ENCODE results near the gene EHBP1L1.

The EHBP1L1 gene

DNA sequence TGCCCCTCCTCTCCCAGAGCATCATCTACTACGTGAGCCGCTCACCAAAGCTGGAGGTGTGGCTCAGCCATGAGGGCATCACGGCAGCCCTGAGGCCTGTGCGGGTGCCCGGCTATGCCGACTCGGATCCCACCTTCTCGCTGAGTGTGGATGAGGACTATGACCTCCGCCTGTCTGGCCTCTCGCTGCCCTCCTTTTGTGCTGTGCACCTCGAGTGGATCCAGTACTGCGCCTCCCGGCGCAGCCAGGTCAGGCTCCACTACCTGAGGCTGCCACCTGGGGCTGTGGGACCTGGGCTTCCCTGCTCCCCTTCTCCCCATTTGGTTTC lies 58.2 kb downstream of the EHBP1L1 start:
- H3K27me3 ChIP-seq, result no peaks in the 10 kb centered on the region
- H3K36me3 ChIP-seq, result peaks cover 77% of the 10 kb centered on the region
- peaks cover 16 to 18% of the 10 kb centered on the region in 2 experiments for H3K4me1 ChIP-seq (ENCODE audit: control insufficient read depth in 1 of 2, insufficient read depth in 1 of 2, low read depth in 1 of 2, low read length in 1 of 2)
- H3K9me3 ChIP-seq, result no peaks in the 10 kb centered on the region
- TF ChIP-seq, protein P1, sequence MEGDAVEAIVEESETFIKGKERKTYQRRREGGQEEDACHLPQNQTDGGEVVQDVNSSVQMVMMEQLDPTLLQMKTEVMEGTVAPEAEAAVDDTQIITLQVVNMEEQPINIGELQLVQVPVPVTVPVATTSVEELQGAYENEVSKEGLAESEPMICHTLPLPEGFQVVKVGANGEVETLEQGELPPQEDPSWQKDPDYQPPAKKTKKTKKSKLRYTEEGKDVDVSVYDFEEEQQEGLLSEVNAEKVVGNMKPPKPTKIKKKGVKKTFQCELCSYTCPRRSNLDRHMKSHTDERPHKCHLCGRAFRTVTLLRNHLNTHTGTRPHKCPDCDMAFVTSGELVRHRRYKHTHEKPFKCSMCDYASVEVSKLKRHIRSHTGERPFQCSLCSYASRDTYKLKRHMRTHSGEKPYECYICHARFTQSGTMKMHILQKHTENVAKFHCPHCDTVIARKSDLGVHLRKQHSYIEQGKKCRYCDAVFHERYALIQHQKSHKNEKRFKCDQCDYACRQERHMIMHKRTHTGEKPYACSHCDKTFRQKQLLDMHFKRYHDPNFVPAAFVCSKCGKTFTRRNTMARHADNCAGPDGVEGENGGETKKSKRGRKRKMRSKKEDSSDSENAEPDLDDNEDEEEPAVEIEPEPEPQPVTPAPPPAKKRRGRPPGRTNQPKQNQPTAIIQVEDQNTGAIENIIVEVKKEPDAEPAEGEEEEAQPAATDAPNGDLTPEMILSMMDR (IDR thresholded peaks at IDR 0.05), result no peak
- peak overlapping the region; percentile 19 for H3K27ac ChIP-seq
- H3K4me3 ChIP-seq (ENCODE audit: low read depth in 1 of 2, low read length in 1 of 2), result no peak overlapping the region

DNA sequence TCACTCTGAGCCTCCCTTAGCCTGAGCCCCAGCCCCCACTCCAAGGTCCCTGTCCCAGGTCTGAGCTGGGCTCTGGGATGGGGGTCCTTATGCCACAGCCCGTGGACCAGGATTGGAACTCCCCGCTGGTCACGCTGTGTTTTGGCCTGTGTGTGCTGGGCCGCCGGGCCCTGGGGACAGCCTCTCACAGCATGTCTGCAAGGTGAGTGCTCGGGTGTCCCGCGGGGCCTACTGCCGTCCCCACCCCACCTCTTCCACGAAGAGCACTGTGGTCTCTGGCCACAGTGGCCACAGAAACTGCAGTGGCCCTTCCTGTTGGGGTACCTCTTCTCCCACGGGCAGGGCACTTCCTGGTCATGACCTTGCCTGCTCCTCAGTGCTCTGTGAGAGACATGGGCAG lies 58.6 kb downstream of the EHBP1L1 start:
- TF ChIP-seq, protein P1 (IDR thresholded peaks at IDR 0.05), result no peak
- Histone ChIP-seq H3K4me1 (ENCODE audit: control insufficient read depth in 1 of 2, insufficient read depth in 1 of 2, low read depth in 1 of 2, low read length in 1 of 2) (peaks cover 20 to 22% of the 10 kb centered on the region in 2 experiments), H3K4me3 (ENCODE audit: low read depth in 1 of 2, low read length in 1 of 2) (no peak overlapping the region), H3K36me3 (peaks cover 74% of the 10 kb centered on the region), H3K27ac (no peak overlapping the region), H3K27me3 (no peaks in the 10 kb centered on the region), H3K9me3 (no peaks in the 10 kb centered on the region)

DNA sequence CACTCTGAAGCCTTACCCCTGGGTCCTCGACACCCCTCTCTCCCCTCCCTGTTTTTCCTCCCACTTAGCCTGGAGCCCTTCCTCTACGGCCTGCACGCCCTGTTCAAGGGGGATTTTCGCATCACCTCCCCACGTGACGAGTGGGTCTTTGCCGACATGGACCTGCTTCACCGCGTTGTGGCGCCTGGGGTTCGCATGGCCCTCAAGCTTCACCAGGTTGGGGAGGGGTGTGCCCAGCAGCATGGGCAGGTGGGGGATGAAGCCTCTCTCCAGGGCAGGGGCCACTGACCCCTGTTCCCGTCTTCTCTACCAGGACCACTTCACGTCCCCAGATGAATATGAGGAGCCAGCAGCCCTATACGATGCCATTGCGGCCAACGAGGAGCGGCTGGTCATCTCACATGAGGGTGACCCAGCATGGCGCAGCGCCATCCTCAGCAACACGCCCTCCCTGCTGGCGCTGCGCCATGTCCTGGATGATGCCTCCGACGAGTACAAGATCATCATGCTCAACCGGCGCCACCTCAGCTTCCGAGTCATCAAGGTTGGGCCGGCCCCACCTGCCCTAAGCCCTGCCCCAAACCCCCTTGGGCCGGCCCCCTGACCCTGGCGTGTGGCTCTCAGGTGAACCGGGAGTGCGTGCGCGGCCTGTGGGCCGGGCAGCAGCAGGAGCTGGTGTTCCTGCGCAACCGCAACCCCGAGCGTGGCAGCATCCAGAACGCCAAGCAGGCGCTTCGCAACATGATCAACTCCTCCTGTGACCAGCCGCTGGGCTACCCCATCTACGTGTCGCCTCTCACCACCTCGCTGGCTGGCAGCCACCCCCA lies 59.3 kb downstream of the EHBP1L1 start:
- Histone ChIP-seq H3K9me3 (no peaks in the 10 kb centered on the region), H3K36me3 (peaks cover 67% of the 10 kb centered on the region), H3K27ac (no peak overlapping the region), H3K4me3 (ENCODE audit: low read depth in 1 of 2, low read length in 1 of 2) (no peak overlapping the region), H3K4me1 (ENCODE audit: control insufficient read depth in 1 of 2, insufficient read depth in 1 of 2, low read depth in 1 of 2, low read length in 1 of 2) (peaks cover 26 to 28% of the 10 kb centered on the region in 2 experiments), H3K27me3 (no peaks in the 10 kb centered on the region)
- TF ChIP-seq, protein P1 (IDR thresholded peaks at IDR 0.05), result no peak

DNA sequence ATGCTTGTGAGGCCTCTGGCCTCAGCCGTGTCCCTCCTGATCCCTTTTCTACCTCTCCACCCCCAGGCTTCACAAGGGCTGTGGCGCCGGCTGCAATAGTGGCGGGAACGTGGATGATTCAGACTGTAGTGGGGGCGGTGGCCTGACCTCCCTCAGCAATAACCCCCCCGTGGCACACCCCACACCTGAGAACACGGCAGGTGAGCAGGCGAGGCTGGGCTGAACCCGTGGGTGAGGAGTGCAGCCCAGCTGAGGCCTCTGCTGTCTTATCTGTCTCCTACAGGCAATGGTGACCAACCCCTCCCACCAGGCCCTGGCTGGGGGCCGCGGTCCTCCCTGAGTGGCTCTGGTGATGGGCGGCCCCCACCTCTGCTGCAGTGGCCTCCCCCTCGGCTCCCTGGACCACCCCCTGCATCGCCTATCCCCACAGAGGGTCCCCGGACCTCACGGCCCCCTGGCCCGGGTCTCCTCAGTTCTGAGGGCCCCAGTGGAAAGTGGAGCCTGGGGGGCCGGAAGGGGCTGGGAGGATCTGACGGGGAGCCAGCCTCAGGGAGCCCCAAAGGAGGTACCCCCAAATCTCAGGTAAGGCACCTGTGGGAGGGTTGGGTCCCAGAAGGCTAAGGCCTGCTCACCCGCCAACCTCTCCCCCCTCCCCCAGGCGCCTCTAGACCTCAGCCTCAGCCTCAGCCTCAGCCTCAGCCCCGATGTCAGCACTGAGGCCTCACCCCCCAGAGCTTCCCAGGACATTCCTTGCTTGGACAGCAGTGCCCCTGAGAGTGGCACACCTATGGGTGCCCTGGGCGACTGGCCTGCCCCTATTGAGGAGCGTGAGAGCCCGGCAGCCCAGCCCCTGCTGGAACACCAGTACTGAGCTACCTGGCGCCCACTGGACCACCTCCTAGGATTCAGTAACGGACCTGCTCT lies 60.5 kb downstream of the EHBP1L1 start:
- H3K4me1 ChIP-seq (ENCODE audit: control insufficient read depth in 1 of 2, insufficient read depth in 1 of 2, low read depth in 1 of 2, low read length in 1 of 2), result peaks cover 36 to 38% of the 10 kb centered on the region in 2 experiments

DNA sequence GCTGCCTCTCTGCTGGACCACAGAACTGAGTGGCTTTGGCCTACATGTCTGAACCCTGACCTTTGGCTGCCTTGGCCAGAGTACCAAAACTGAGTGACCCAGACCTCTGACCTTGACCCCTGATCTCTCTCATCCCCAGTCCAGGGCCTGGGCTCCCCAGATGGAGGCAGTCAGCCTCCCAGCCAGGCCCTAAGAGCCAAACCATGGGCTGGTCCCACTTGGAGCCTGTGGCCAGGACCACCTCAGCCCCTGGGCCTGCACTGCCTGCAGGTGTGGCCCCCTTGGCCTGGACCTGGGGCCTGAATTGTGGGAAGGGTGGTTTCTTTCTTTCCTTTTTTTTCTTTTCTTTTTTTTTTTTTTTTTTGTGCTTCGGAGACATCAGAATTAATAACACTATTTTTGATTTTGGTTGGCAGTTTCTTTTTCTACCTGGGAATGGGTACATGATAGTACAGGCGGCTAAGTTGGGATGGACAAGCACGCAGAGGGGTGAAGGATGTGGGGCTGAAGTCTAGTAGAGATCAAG lies 61.2 kb downstream of the EHBP1L1 start:
- Histone ChIP-seq H3K27ac (peak overlapping the region; percentile 100), H3K27me3 (no peaks in the 10 kb centered on the region), H3K9me3 (no peaks in the 10 kb centered on the region), H3K4me1 (ENCODE audit: control insufficient read depth in 1 of 2, insufficient read depth in 1 of 2, low read depth in 1 of 2, low read length in 1 of 2) (peaks cover 43 to 46% of the 10 kb centered on the region in 2 experiments), H3K4me3 (ENCODE audit: low read depth in 1 of 2, low read length in 1 of 2) (peak overlapping the region; percentile 83 to 90), H3K36me3 (peaks cover 58% of the 10 kb centered on the region)
- TF ChIP-seq, protein P1 (IDR thresholded peaks at IDR 0.05), result no peak

More for the DNA sequence above, 60.5 kb downstream of the EHBP1L1 start:
- H3K9me3 ChIP-seq, result no peaks in the 10 kb centered on the region
- TF ChIP-seq, protein P1 (IDR thresholded peaks at IDR 0.05), result no peak
- H3K27ac ChIP-seq, result peak overlapping the region; percentile 100
- no peak overlapping the region for H3K4me3 ChIP-seq (ENCODE audit: low read depth in 1 of 2, low read length in 1 of 2)
- peaks cover 58% of the 10 kb centered on the region for H3K36me3 ChIP-seq
- H3K27me3 ChIP-seq, result no peaks in the 10 kb centered on the region

Data from neutrophil (primary cell).